WTC11 (cell line): Measurements from ENCODE around the gene TRAPPC11. TPM values are rescaled to one million over a fixed set of nuclear protein-coding genes. Genes with fewer than 3 reads are reported as not detected.

Experiments used
- ATAC-seq: fragments of 200-7000 bp; cut with Tn5 transposase; 2 replicates; pipeline ENCODE4 v1.10.0; 2021; ENCODE audit warnings: mild to moderate bottlenecking, moderate library complexity
- CTCF ChIA-PET: fragments of 300-600 bp; sonication (Branson Sonifier 250); formaldehyde crosslinking; loops from one replicate; lab custom pipeline; 2021; ENCODE audit warnings: antibody characterized with exemption; lab: Charles Lee
- POLR2A ChIA-PET: fragments of 350-600 bp; sonication (Branson Sonifier 250); formaldehyde crosslinking; loops from one replicate; lab custom pipeline; 2021; ENCODE audit warnings: antibody characterized with exemption; lab: Charles Lee
- DNase-seq: peaks from one replicate; pipeline ENCODE4 v3.0.0; 2021; ENCODE audit warnings: low spot score
- H3K27ac Mint-ChIP-seq: 2 replicates; pipeline ENCODE4 v1.8.0; 2021; ENCODE audit warnings: mixed read lengths
- H3K27me3 Mint-ChIP-seq: 2 replicates; pipeline ENCODE4 v1.8.0; 2021; ENCODE audit warnings: low read depth, mild to moderate bottlenecking, moderate library complexity, mixed read lengths
- H3K36me3 Mint-ChIP-seq: 2 replicates; pipeline ENCODE4 v1.8.0; 2021; ENCODE audit warnings: mixed read lengths
- H3K4me1 Mint-ChIP-seq: 2 replicates; pipeline ENCODE4 v1.8.0; 2022; ENCODE audit warnings: mixed read lengths
- H3K4me3 Mint-ChIP-seq: 2 replicates; pipeline ENCODE4 v1.8.0; 2021; ENCODE audit warnings: mild to moderate bottlenecking, moderate library complexity, mixed read lengths
- H3K9me3 Mint-ChIP-seq: 2 replicates; pipeline ENCODE4 v1.8.0; 2021; ENCODE audit warnings: mixed read lengths
- CBFB ChIP-seq: sonication (generic); formaldehyde crosslinking; IDR thresholded peaks from 2 replicates; pipeline ENCODE4 v1.8.1; 2022; ENCODE audit warnings: mild to moderate bottlenecking, low read depth, missing genetic modification reagents
- CDX4 ChIP-seq: fragments of 250-450 bp; sonication (Bioruptor Pico); IDR thresholded peaks from 2 replicates; pipeline ENCODE4 v1.9.0; 2021; ENCODE audit warnings: moderate library complexity, mild to moderate bottlenecking, inconsistent platforms, borderline replicate concordance
- ELF4 ChIP-seq: sonication (generic); formaldehyde crosslinking; IDR thresholded peaks from 2 replicates; pipeline ENCODE4 v1.8.1; 2022; ENCODE audit warnings: low read depth, mild to moderate bottlenecking, moderate library complexity, missing genetic modification reagents
- EMX1 ChIP-seq: fragments of 250-450 bp; sonication (Bioruptor Pico); IDR thresholded peaks from 2 replicates; pipeline ENCODE4 v1.8.0; 2021; ENCODE audit warnings: mild to moderate bottlenecking
- GRHL2 ChIP-seq: fragments of 250-450 bp; sonication (Bioruptor Pico); IDR thresholded peaks from 2 replicates; pipeline ENCODE4 v1.8.0; 2022; ENCODE audit warnings: mild to moderate bottlenecking, moderate library complexity; ENCODE audit not compliant: insufficient replicate concordance, severe bottlenecking
- IRF2 ChIP-seq: sonication (generic); formaldehyde crosslinking; IDR thresholded peaks from 2 replicates; pipeline ENCODE4 v1.8.0; 2022; ENCODE audit warnings: low read depth, missing genetic modification reagents, borderline replicate concordance
- SMAD4 ChIP-seq: sonication (generic); formaldehyde crosslinking; IDR thresholded peaks from 2 replicates; pipeline ENCODE4 v1.8.0; 2022; ENCODE audit warnings: mild to moderate bottlenecking, missing genetic modification reagents
- SOX15 ChIP-seq: fragments of 250-450 bp; sonication (Bioruptor Pico); IDR thresholded peaks from 2 replicates; pipeline ENCODE4 v1.9.0; 2021; ENCODE audit warnings: mild to moderate bottlenecking
- STAT6 ChIP-seq: sonication (generic); formaldehyde crosslinking; conservative IDR thresholded peaks from 2 replicates; pipeline ENCODE4 v1.8.1; 2023; ENCODE audit warnings: mild to moderate bottlenecking, low read depth, missing genetic modification reagents, moderate library complexity
- ZNF281 ChIP-seq: sonication (generic); formaldehyde crosslinking; IDR thresholded peaks from 2 replicates; pipeline ENCODE4 v1.8.0; 2023; ENCODE audit warnings: mild to moderate bottlenecking, missing genetic modification reagents
- ZSCAN18 ChIP-seq: fragments of 250-450 bp; sonication (Bioruptor Pico); IDR thresholded peaks from 2 replicates; pipeline ENCODE4 v2.1.2; 2022; ENCODE audit warnings: mild to moderate bottlenecking, moderate library complexity
- total RNA-seq: library from RNA; stranded (reverse); gene quantifications from 3 replicates; pipeline ENCODE4 v1.2.3, GENCODE V29; 2021
- TF ChIP-seq, protein P1 (sequence below): fragments of 250-450 bp; sonication (Bioruptor Pico); IDR thresholded peaks from 2 replicates; pipeline ENCODE4 v1.9.0; 2021; ENCODE audit warnings: mild to moderate bottlenecking
- TF ChIP-seq, protein P2 (sequence below): sonication (generic); formaldehyde crosslinking; IDR thresholded peaks from 2 replicates; pipeline ENCODE4 v1.8.1; 2022; ENCODE audit warnings: mild to moderate bottlenecking, moderate library complexity, missing genetic modification reagents
- TF ChIP-seq, protein P3 (sequence below): sonication (generic); formaldehyde crosslinking; IDR thresholded peaks from 2 replicates; pipeline ENCODE4 v1.8.0; 2022; ENCODE audit warnings: mild to moderate bottlenecking, missing genetic modification reagents
- TF ChIP-seq, protein P4 (sequence below): sonication (generic); formaldehyde crosslinking; IDR thresholded peaks from 2 replicates; pipeline ENCODE4 v1.8.1; 2023; ENCODE audit warnings: mild to moderate bottlenecking, missing genetic modification reagents, moderate library complexity
- TF ChIP-seq, protein P5 (sequence below): sonication (generic); formaldehyde crosslinking; IDR thresholded peaks from 2 replicates; pipeline ENCODE4 v1.8.0; 2022; ENCODE audit warnings: mild to moderate bottlenecking, missing genetic modification reagents
- TF ChIP-seq, protein P6 (sequence below): sonication (generic); formaldehyde crosslinking; IDR thresholded peaks from 2 replicates; pipeline ENCODE4 v1.8.0; 2022; ENCODE audit warnings: mild to moderate bottlenecking, missing genetic modification reagents

The TRAPPC11 gene
- total RNA-seq, 1 experiment from 2014 or later: 33.6 TPM

DNA sequence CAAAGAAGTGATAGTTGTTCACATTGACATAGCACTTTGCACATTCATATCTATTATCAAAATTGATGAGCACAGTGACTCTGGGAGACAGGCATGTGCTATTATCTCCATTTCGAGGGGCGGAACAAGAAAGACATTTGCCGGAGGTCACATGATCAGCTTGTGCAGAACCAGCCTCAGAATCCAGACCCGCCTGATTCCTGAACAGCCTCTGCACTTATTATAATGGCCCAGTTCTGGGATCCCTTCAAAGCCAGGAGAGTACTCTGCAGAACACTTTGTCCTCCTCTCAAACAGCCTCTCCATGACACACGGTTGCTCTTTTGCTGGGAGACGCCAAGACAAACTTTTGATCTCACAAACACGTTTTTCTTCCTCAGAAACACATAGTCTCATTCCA lies 48.5 kb upstream of the TRAPPC11 start:
- POLR2A ChIA-PET: no interaction called here
- Mint-ChIP-seq H3K4me1 (no peaks in the 10 kb centered on the region), H3K27me3 (peaks cover 3% of the 10 kb centered on the region; the same call in 1 of the 2 replicates), H3K4me3 (no peak overlapping the region), H3K36me3 (no peaks in the 10 kb centered on the region), H3K27ac (no peak overlapping the region), H3K9me3 (peaks cover 4% of the 10 kb centered on the region; the same call in 1 of the 2 replicates)
- no peak for TF ChIP-seq CBFB
- no peak for TF ChIP-seq IRF2 (CRISPR knock-in tag)
- TF ChIP-seq EMX1 (CRISPR knock-in tag): no peak
- TF ChIP-seq, protein P1, sequence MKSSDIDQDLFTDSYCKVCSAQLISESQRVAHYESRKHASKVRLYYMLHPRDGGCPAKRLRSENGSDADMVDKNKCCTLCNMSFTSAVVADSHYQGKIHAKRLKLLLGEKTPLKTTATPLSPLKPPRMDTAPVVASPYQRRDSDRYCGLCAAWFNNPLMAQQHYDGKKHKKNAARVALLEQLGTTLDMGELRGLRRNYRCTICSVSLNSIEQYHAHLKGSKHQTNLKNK: no peak
- no peak for TF ChIP-seq GRHL2 (CRISPR knock-in tag)
- no peak for TF ChIP-seq ELF4 (CRISPR knock-in tag)
- no peak for TF ChIP-seq SOX15
- DNase-seq: no peak
- no peak for ATAC-seq
- CTCF ChIA-PET: no interaction called here

DNA sequence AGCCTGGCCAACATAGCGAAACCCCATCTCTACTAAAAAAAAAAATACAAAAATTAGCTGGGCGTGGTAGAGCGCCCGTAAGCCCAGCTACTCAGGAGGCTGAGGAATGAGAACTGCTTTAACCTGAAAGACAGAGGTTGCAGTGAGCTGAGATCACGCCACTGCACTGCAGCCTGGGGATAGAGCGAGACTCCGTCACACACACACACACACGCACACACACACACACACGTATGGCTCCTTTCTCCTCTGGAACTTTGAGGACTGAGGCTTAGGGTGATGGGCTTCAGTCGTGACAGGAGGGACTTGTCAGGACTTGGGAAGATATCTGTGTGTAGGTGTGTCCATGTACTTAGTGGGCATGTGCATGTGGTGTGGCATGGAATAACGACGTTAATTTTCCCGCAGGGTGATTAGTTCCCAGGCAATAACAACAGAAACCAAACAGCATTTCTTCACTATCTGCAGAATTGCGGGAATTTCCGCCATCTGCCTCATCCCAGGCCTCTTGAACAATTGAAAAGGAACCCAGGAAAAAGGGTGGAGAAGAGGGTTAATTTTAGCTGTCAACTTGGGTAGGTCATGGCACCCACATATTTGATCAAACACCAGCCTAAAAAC lies 47.8 kb upstream of the TRAPPC11 start:
- no peak overlapping the region for H3K4me3 Mint-ChIP-seq
- H3K36me3 Mint-ChIP-seq: no peaks in the 10 kb centered on the region
- ChIA-PET CTCF (no interaction called here), POLR2A (no interaction called here)
- ATAC-seq: no peak
- no peaks in the 10 kb centered on the region for H3K4me1 Mint-ChIP-seq
- H3K27ac Mint-ChIP-seq: no peak overlapping the region
- peaks cover 10% of the 10 kb centered on the region; the same call in 1 of the 2 replicates for H3K9me3 Mint-ChIP-seq
- H3K27me3 Mint-ChIP-seq: peaks cover 3% of the 10 kb centered on the region; the same call in 1 of the 2 replicates
- no peak for DNase-seq
- TF ChIP-seq SMAD4: no peak
- no peak for TF ChIP-seq ZSCAN18 (CRISPR knock-in tag)
- TF ChIP-seq, protein P2, sequence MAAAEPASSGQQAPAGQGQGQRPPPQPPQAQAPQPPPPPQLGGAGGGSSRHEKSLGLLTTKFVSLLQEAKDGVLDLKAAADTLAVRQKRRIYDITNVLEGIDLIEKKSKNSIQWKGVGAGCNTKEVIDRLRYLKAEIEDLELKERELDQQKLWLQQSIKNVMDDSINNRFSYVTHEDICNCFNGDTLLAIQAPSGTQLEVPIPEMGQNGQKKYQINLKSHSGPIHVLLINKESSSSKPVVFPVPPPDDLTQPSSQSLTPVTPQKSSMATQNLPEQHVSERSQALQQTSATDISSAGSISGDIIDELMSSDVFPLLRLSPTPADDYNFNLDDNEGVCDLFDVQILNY (CRISPR knock-in tag): no peak
- TF ChIP-seq ZNF281 (CRISPR knock-in tag): no peak
- TF ChIP-seq, protein P3, sequence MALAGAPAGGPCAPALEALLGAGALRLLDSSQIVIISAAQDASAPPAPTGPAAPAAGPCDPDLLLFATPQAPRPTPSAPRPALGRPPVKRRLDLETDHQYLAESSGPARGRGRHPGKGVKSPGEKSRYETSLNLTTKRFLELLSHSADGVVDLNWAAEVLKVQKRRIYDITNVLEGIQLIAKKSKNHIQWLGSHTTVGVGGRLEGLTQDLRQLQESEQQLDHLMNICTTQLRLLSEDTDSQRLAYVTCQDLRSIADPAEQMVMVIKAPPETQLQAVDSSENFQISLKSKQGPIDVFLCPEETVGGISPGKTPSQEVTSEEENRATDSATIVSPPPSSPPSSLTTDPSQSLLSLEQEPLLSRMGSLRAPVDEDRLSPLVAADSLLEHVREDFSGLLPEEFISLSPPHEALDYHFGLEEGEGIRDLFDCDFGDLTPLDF: no peak
- TF ChIP-seq STAT6 (CRISPR knock-in tag): no peak
- no peak for TF ChIP-seq CDX4 (CRISPR knock-in tag)
- no peak for TF ChIP-seq EMX1 (CRISPR knock-in tag)
- TF ChIP-seq, protein P4, sequence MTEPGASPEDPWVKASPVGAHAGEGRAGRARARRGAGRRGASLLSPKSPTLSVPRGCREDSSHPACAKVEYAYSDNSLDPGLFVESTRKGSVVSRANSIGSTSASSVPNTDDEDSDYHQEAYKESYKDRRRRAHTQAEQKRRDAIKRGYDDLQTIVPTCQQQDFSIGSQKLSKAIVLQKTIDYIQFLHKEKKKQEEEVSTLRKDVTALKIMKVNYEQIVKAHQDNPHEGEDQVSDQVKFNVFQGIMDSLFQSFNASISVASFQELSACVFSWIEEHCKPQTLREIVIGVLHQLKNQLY (CRISPR knock-in tag): no peak
- TF ChIP-seq, protein P5, sequence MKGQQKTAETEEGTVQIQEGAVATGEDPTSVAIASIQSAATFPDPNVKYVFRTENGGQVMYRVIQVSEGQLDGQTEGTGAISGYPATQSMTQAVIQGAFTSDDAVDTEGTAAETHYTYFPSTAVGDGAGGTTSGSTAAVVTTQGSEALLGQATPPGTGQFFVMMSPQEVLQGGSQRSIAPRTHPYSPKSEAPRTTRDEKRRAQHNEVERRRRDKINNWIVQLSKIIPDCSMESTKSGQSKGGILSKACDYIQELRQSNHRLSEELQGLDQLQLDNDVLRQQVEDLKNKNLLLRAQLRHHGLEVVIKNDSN: no peak
- TF ChIP-seq, protein P6, sequence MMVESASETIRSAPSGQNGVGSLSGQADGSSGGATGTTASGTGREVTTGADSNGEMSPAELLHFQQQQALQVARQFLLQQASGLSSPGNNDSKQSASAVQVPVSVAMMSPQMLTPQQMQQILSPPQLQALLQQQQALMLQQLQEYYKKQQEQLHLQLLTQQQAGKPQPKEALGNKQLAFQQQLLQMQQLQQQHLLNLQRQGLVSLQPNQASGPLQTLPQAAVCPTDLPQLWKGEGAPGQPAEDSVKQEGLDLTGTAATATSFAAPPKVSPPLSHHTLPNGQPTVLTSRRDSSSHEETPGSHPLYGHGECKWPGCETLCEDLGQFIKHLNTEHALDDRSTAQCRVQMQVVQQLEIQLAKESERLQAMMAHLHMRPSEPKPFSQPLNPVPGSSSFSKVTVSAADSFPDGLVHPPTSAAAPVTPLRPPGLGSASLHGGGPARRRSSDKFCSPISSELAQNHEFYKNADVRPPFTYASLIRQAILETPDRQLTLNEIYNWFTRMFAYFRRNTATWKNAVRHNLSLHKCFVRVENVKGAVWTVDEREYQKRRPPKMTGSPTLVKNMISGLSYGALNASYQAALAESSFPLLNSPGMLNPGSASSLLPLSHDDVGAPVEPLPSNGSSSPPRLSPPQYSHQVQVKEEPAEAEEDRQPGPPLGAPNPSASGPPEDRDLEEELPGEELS: no peak
